H1 (cell line): ENCODE data around the gene CLN6. TPM values are rescaled to one million over a fixed set of nuclear protein-coding genes. Genes with fewer than 3 reads are reported as not detected.
"Not testable (repeated sequence)": the region's sequence is repeated elsewhere in the genome, so short reads cannot be mapped to it uniquely, and the experiment has no call there.

Experiments
- CTCF ChIA-PET: fragments of 300-600 bp; sonication (Branson Sonifier 250); formaldehyde crosslinking; loops from one replicate; lab custom pipeline; 2021; ENCODE audit not compliant: partially characterized antibody; lab: Charles Lee
- POLR2A ChIA-PET: fragments of 300-600 bp; sonication (Branson Sonifier 250); formaldehyde crosslinking; loops from one replicate; lab custom pipeline; 2021; ENCODE audit warnings: inconsistent platforms; ENCODE audit not compliant: partially characterized antibody; lab: Charles Lee
- DNase-seq, 2 experiments: peaks; one replicate each; pipeline versions ENCODE4 v3.0.0 to v3.0.0-alpha.2; 2010 to 2022; ENCODE audit warnings: low spot score in 2 of 2, low read depth in 1 of 2, mixed read lengths in 1 of 2
- FAIRE-seq: peaks from 2 replicates; lab custom pipeline; 2011; peaks lifted over from hg19 to GRCh38; lab: Jason Lieb, UNC
- H2AFZ ChIP-seq: 2 replicates; pipeline ENCODE4 v1.8.1; 2012; ENCODE audit warnings: low read length, inconsistent platforms
- H2AK5ac ChIP-seq: 2 replicates; pipeline ENCODE4 v1.6.1; 2013; ENCODE audit warnings: low read depth, low read length
- H2BK120ac ChIP-seq: replicated peaks from 2 replicates; pipeline ENCODE3; 2013; ENCODE audit warnings: low read depth, low read length, inconsistent platforms
- H2BK12ac ChIP-seq: 2 replicates; pipeline ENCODE4 v1.6.1; 2013; ENCODE audit warnings: low read depth, low read length
- H2BK15ac ChIP-seq: 2 replicates; pipeline ENCODE4 v1.6.1; 2013; ENCODE audit warnings: low read length
- H2BK20ac ChIP-seq: 2 replicates; pipeline ENCODE4 v1.6.1; 2013; ENCODE audit warnings: low read length
- H2BK5ac ChIP-seq: 2 replicates; pipeline ENCODE4 v1.6.1; 2013; ENCODE audit warnings: low read depth, low read length
- H3K14ac ChIP-seq: 2 replicates; pipeline ENCODE4 v1.6.1; 2013; ENCODE audit warnings: inconsistent platforms; ENCODE audit not compliant: insufficient read length
- H3K18ac ChIP-seq: 2 replicates; pipeline ENCODE4 v1.6.1; 2013; ENCODE audit warnings: low read length; ENCODE audit errors: extremely low read depth
- H3K23ac ChIP-seq: 2 replicates; pipeline ENCODE4 v1.6.1; 2013; ENCODE audit warnings: inconsistent platforms; ENCODE audit not compliant: insufficient read length
- H3K23me2 ChIP-seq: 2 replicates; pipeline ENCODE4 v1.6.1; 2013; ENCODE audit warnings: low read depth, low read length
- H3K27ac ChIP-seq: 2 replicates; pipeline ENCODE4 v1.6.1; 2011; ENCODE audit warnings: low read depth, low read length, inconsistent platforms
- H3K27me3 ChIP-seq, 4 experiments: replicated peaks in 1 of 4; 1 replicate in 1 of 4; 2 replicates in 3 of 4; pipeline versions ENCODE4 v1.6.1 to v1.8.1; 2011 to 2013; ENCODE audit warnings: low read length in 3 of 4, mild to moderate bottlenecking in 3 of 4, inconsistent platforms in 2 of 4, mixed read lengths in 2 of 4, moderate library complexity in 1 of 4; ENCODE audit not compliant: control insufficient read depth in 3 of 4, insufficient read depth in 3 of 4; ENCODE audit errors: extremely low read depth in 1 of 4
- H3K36me3 ChIP-seq, 4 experiments: 2 replicates each; pipeline versions ENCODE4 v1.6.1 to v1.8.1; 2011 to 2013; ENCODE audit warnings: mild to moderate bottlenecking in 4 of 4, low read length in 3 of 4, moderate library complexity in 2 of 4, control low read depth in 1 of 4, inconsistent platforms in 1 of 4; ENCODE audit not compliant: insufficient read depth in 4 of 4, control insufficient read depth in 2 of 4
- H3K4ac ChIP-seq: replicated peaks from 2 replicates; pipeline ENCODE3; 2013; ENCODE audit warnings: low read length, low read depth, mixed read lengths, inconsistent platforms; ENCODE audit not compliant: insufficient read length
- H3K4me1 ChIP-seq, 4 experiments: replicated peaks in 1 of 4; 1 replicate in 1 of 4; 2 replicates in 3 of 4; pipeline versions ENCODE4 v1.6.1 to v1.8.1; 2011 to 2013; ENCODE audit warnings: low read length in 3 of 4, inconsistent platforms in 2 of 4, mixed read lengths in 1 of 4; ENCODE audit not compliant: insufficient read depth in 4 of 4, control insufficient read depth in 3 of 4
- H3K4me2 ChIP-seq, 2 experiments: 2 replicates each; pipeline versions ENCODE4 v1.6.1 to v1.8.1; 2011 to 2013; ENCODE audit warnings: low read depth in 2 of 2, low read length in 2 of 2, control low read depth in 1 of 2, inconsistent platforms in 1 of 2, mild to moderate bottlenecking in 1 of 2; ENCODE audit not compliant: insufficient read depth in 1 of 2
- H3K4me3 ChIP-seq, 4 experiments: fragments of 200-600, 300-600 bp in 1 of 4; sonication (generic), shearing (Covaris generic), sonication (Bioruptor Twin) in 1 of 4; 2 replicates each; pipeline versions ENCODE4 v1.5.1 to v1.8.1; 2011 to 2016; ENCODE audit warnings: low read length in 4 of 4, low read depth in 3 of 4, control low read depth in 2 of 4, inconsistent platforms in 2 of 4, mild to moderate bottlenecking in 2 of 4, mixed read lengths in 1 of 4, moderate library complexity in 1 of 4; ENCODE audit not compliant: insufficient read depth in 2 of 4; ENCODE audit errors: extremely low read depth in 1 of 4
- H3K56ac ChIP-seq: replicated peaks from 2 replicates; pipeline ENCODE3; 2013; ENCODE audit warnings: low read depth, mild to moderate bottlenecking, mixed read lengths, low read length, inconsistent platforms; ENCODE audit not compliant: insufficient read length
- H3K79me1 ChIP-seq: 2 replicates; pipeline ENCODE4 v1.6.1; 2013; ENCODE audit warnings: low read depth, low read length, control low read depth
- H3K79me2 ChIP-seq, 2 experiments: 2 replicates each; pipeline versions ENCODE4 v1.6.1 to v1.8.1; 2012 to 2013; ENCODE audit warnings: low read length in 2 of 2, mild to moderate bottlenecking in 2 of 2, inconsistent platforms in 1 of 2; ENCODE audit not compliant: insufficient read depth in 2 of 2, control insufficient read depth in 1 of 2
- H3K9ac ChIP-seq, 4 experiments: replicated peaks in 1 of 4; 1 replicate in 1 of 4; 2 replicates in 3 of 4; pipeline versions ENCODE4 v1.6.1 to v1.8.1; 2011 to 2013; ENCODE audit warnings: low read depth in 3 of 4, low read length in 3 of 4, control low read depth in 2 of 4, mild to moderate bottlenecking in 2 of 4, moderate library complexity in 2 of 4, inconsistent platforms in 1 of 4; ENCODE audit errors: extremely low read depth in 1 of 4
- H3K9me3 ChIP-seq, 2 experiments: 2 replicates each; pipeline versions ENCODE4 v1.6.1 to v1.8.1; 2012 to 2013; ENCODE audit warnings: mild to moderate bottlenecking in 2 of 2, moderate library complexity in 2 of 2, control low read depth in 1 of 2, inconsistent platforms in 1 of 2, low read depth in 1 of 2, low read length in 1 of 2, mixed read lengths in 1 of 2; ENCODE audit not compliant: insufficient read depth in 2 of 2
- H4K20me1 ChIP-seq, 2 experiments: replicated peaks in 1 of 2; 2 replicates each; pipeline versions ENCODE3 to v1.8.1; 2011 to 2013; ENCODE audit warnings: inconsistent platforms in 2 of 2, low read length in 2 of 2, mild to moderate bottlenecking in 1 of 2; ENCODE audit not compliant: insufficient read depth in 2 of 2, control insufficient read depth in 1 of 2
- H4K5ac ChIP-seq: 2 replicates; pipeline ENCODE4 v1.6.1; 2013; ENCODE audit warnings: low read length, low read depth, mixed read lengths, inconsistent platforms; ENCODE audit not compliant: insufficient read length
- H4K8ac ChIP-seq: 2 replicates; pipeline ENCODE4 v1.8.0; 2013; ENCODE audit warnings: mild to moderate bottlenecking, moderate library complexity, low read length, inconsistent platforms; ENCODE audit not compliant: insufficient read depth; ENCODE audit errors: extremely low read depth
- H4K91ac ChIP-seq: replicated peaks from 2 replicates; pipeline ENCODE3; 2013; ENCODE audit warnings: low read length, mixed read lengths, inconsistent platforms; ENCODE audit not compliant: insufficient read length
- WGBS, 2 experiments: shearing (Covaris generic) in 1 of 2; methylation state at CpG; one replicate each; pipeline versions ENCODE4 v1.1.6 to v1.1.7; 2013 to 2015; ENCODE audit warnings: low lambda C conversion rate in 2 of 2, mixed read lengths in 2 of 2, inconsistent platforms in 1 of 2, low coverage in 1 of 2, missing lambda C conversion rate in 1 of 2; ENCODE audit not compliant: insufficient replicate concordance in 2 of 2, insufficient coverage in 1 of 2, insufficient read length in 1 of 2; ENCODE audit errors: extremely low coverage in 1 of 2, missing lambda C conversion rate in 1 of 2; 5-methylcytosine and 5-hydroxymethylcytosine counted together
- polyA plus RNA-seq, 7 experiments: library from polyadenylated mRNA; depleted of rRNA in 3 of 7; stranded (reverse) in 5 of 7; unstranded in 2 of 7; fragments of >200 nt in 5 of 7; fragments of 200-250 nt in 2 of 7; gene quantifications; 1 replicate in 5 of 7; 2 replicates in 1 of 7; 4 replicates in 1 of 7; pipeline versions ENCODE4 v1.2.1 to v1.2.3, GENCODE V29; 2011 to 2013; ENCODE audit warnings: missing spikeins in 2 of 7, mixed read lengths in 2 of 7
- total RNA-seq: library from RNA; stranded (reverse); fragmentation: NEBNext Ultra II Directional; extraction: Animal tissue kit (Norgen Biotek cat#: 25700); gene quantifications from 2 replicates; pipeline ENCODE4 v1.2.1, GENCODE V29; 2021

The CLN6 gene
- total and polyA plus RNA-seq, 2 of the 8 experiments (the other 6 are each of a cell fraction or from before 2014, with no cell fraction given), result 60.0 to 137 TPM

- H2BK20ac ChIP-seq, H3K4me2 ChIP-seq, H2BK120ac ChIP-seq, H3K4ac ChIP-seq, H2AFZ ChIP-seq, H2BK12ac ChIP-seq, H4K5ac ChIP-seq, H4K8ac ChIP-seq, H3K14ac ChIP-seq, H4K91ac ChIP-seq, H2BK5ac ChIP-seq, H3K18ac ChIP-seq, H4K20me1 ChIP-seq, H3K9ac ChIP-seq, H2BK15ac ChIP-seq, H3K27ac ChIP-seq, H3K79me1 ChIP-seq, H3K79me2 ChIP-seq, DNase-seq, H3K4me1 ChIP-seq, H3K23ac ChIP-seq, H3K9me3 ChIP-seq, H3K56ac ChIP-seq, FAIRE-seq, H3K4me3 ChIP-seq, H3K23me2 ChIP-seq, H3K27me3 ChIP-seq, H2AK5ac ChIP-seq, CTCF ChIA-PET: not testable (repeated sequence)
- 62% methylated on average over 2 of the region's 2 CpGs; no CpG with 5 or more reads in 1 of the 2 experiments for WGBS, 2 experiments
- H3K36me3 ChIP-seq, result peaks cover 2 to 18% (median 7%) of the 10 kb centered on the region in 4 experiments; a peak in 7 of 8 replicates
- POLR2A ChIA-PET, result interaction anchor here (1.2 kb wide), 1 partner anchor 11 kb away, joined by 3 read pairs; no protein-coding TSS in a partner anchor
Observed at GRCh38 chr15:68172037-68172436, 57.5 kb downstream of the CLN6 start.
